ENCODE results near the gene SH2D1A. TPM values are rescaled to one million over a fixed set of nuclear protein-coding genes. Genes with fewer than 3 reads are reported as not detected.
A peak's percentile ranks its signal among the peaks of the same experiment; 100 is the strongest.

SH2D1A gene
- total RNA-seq, 6 experiments from 2014 or later: 0.37 to 0.62 (median 0.51) TPM; not detected in 2

GRCh38 chrX:124383354-124383753 lies 37.0 kb downstream of the SH2D1A start:
- Histone ChIP-seq H3K27me3 (no peaks in the 10 kb centered on the region), H3K27ac (no peak overlapping the region), H3K4me3 (no peak overlapping the region), H3K4me1 (no peaks in the 10 kb centered on the region), H3K9me3 (no peaks in the 10 kb centered on the region), H3K36me3 (peaks cover 0 to 4% (median 0%) of the 10 kb centered on the region in 4 donors)
- ATAC-seq: no peak
- TF ChIP-seq POLR2A (IDR thresholded peaks at IDR 0.05) (no peak), CTCF (IDR thresholded peaks at IDR 0.05) (no peak)
- intact Hi-C loops (cut with DNase I): no loop called here
- no peak for DNase-seq
- WGBS (ENCODE audit: insufficient coverage, low coverage, low lambda C conversion rate, missing lambda C conversion rate): 46% methylated on average over 3 of the region's 4 CpGs

- DNase-seq (no peak), ATAC-seq (no peak)
- no peak overlapping the region for H3K27ac ChIP-seq
- no peaks in the 10 kb centered on the region for H3K9me3 ChIP-seq
- WGBS (ENCODE audit: insufficient coverage, low coverage, low lambda C conversion rate, missing lambda C conversion rate): 44% methylated on average over 4 of the region's 6 CpGs
- H3K4me1 ChIP-seq: no peaks in the 10 kb centered on the region
- intact Hi-C loops (cut with DNase I): no loop called here
- TF ChIP-seq CTCF (IDR thresholded peaks at IDR 0.05) (no peak), POLR2A (IDR thresholded peaks at IDR 0.05) (no peak)
- H3K36me3 ChIP-seq: peaks cover 0 to 4% (median 0%) of the 10 kb centered on the region in 4 donors
- no peak overlapping the region for H3K4me3 ChIP-seq
- H3K27me3 ChIP-seq: no peaks in the 10 kb centered on the region
Observed at GRCh38 chrX:124386401-124386800, 40.0 kb downstream of the SH2D1A start.

GRCh38 chrX:124388562-124388961 lies 42.2 kb downstream of the SH2D1A start:
- TF ChIP-seq CTCF (IDR thresholded peaks at IDR 0.05) (peak; percentile 55 to 86 (median 80)), POLR2A (IDR thresholded peaks at IDR 0.05) (no peak)
- H3K36me3 ChIP-seq: peaks cover 0 to 4% (median 0%) of the 10 kb centered on the region in 4 donors
- intact Hi-C loops (cut with DNase I): no loop called here
- H3K9me3 ChIP-seq: no peaks in the 10 kb centered on the region
- 0% methylated on average over 2 of the region's 2 CpGs for WGBS (ENCODE audit: insufficient coverage, low coverage, low lambda C conversion rate, missing lambda C conversion rate)
- no peak overlapping the region for H3K27ac ChIP-seq
- no peaks in the 10 kb centered on the region for H3K4me1 ChIP-seq
- H3K27me3 ChIP-seq: no peaks in the 10 kb centered on the region
- H3K4me3 ChIP-seq: no peak overlapping the region
- ATAC-seq (peak; percentile 76 to 91 (median 86)), DNase-seq (peak in 1 of 3 donors; percentile 35)

- DNase-seq: no peak
- no peaks in the 10 kb centered on the region for H3K9me3 ChIP-seq
- intact Hi-C loops (cut with DNase I): no loop called here
- H3K27me3 ChIP-seq: no peaks in the 10 kb centered on the region
- no peak for ATAC-seq
- 69% methylated on average over 3 of the region's 3 CpGs for WGBS (ENCODE audit: insufficient coverage, low coverage, low lambda C conversion rate, missing lambda C conversion rate)
- no peak overlapping the region for H3K4me3 ChIP-seq
- no peak overlapping the region for H3K27ac ChIP-seq
- TF ChIP-seq POLR2A (IDR thresholded peaks at IDR 0.05) (no peak), CTCF (IDR thresholded peaks at IDR 0.05) (no peak)
- H3K4me1 ChIP-seq: peaks cover 0 to 1% (median 0%) of the 10 kb centered on the region in 4 donors
- H3K36me3 ChIP-seq: no peaks in the 10 kb centered on the region
Observed at GRCh38 chrX:124392794-124393193, 46.4 kb downstream of the SH2D1A start.

- Histone ChIP-seq H3K4me3 (no peak overlapping the region), H3K4me1 (peaks cover 0 to 1% (median 0%) of the 10 kb centered on the region in 4 donors), H3K9me3 (no peaks in the 10 kb centered on the region), H3K27me3 (peaks cover 0 to 3% of the 10 kb centered on the region in 2 donors), H3K27ac (no peak overlapping the region), H3K36me3 (no peaks in the 10 kb centered on the region)
- 22% methylated on average over 1 of the region's 1 CpG for WGBS (ENCODE audit: insufficient coverage, low coverage, low lambda C conversion rate, missing lambda C conversion rate)
- DNase-seq: no peak
- TF ChIP-seq POLR2A (IDR thresholded peaks at IDR 0.05) (no peak), CTCF (IDR thresholded peaks at IDR 0.05) (no peak)
- intact Hi-C loops (cut with DNase I): no loop called here
- ATAC-seq: peak in 1 of 4 donors; percentile 14
Observed at GRCh38 chrX:124393238-124393637, 46.9 kb downstream of the SH2D1A start.

Data from right lobe of liver (tissue), 6 donors.